B cell (primary cell): ENCODE data around the gene EP400.

Experiments used
- EZH2 ChIP-seq: IDR thresholded peaks from 2 replicates; pipeline ENCODE4 v1.6.1; 2012; ENCODE audit warnings: borderline replicate concordance, low read depth, mild to moderate bottlenecking, moderate library complexity, low read length; ENCODE audit not compliant: insufficient read depth, poor library complexity, severe bottlenecking
- TF ChIP-seq, protein P1 (sequence below): fragments of 200-600 bp; IDR thresholded peaks from one replicate; pipeline ENCODE4 v1.8.0; 2022; ENCODE audit warnings: antibody characterized with exemption, mild to moderate bottlenecking

DNA sequence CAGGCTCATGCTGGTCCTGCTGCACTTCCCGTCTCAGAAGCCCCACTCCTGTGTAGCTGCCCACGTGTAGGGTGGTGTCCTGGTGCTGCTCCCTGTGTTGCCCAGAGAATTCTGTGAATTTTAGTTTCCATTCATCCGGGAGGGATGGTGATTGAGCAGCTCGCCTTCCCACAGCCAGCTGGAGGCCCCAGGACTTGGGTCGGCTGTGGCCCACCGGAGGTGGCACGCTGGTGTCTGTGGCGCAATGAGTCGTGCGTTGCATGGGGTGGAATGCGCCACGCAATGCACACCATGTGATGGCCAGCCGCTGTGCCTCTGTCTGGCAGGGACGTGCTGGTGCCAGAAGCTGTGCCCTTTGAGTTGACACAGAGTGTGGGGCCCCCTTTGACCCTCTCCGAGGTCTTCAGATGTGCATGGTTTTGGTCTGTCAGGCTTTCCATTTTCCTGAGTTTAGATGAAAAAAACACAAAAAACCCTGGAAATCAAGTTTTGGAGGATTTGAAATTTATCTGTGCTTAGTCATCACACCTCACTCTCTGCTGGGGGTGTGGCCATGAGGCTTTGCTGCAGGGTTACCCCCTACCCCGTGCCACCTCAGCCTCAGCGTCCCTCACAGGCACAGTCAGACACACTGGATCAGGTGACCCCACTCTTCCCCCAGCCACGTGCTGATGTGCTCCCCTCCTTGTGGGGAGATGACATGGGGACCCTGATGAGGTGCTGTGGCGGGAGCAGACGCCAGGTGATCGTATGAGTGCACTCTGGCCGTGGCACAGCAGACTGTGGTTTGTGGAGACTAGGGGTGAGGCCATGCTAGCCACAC lies 64.6 kb downstream of the EP400 start:
- TF ChIP-seq, protein P1, sequence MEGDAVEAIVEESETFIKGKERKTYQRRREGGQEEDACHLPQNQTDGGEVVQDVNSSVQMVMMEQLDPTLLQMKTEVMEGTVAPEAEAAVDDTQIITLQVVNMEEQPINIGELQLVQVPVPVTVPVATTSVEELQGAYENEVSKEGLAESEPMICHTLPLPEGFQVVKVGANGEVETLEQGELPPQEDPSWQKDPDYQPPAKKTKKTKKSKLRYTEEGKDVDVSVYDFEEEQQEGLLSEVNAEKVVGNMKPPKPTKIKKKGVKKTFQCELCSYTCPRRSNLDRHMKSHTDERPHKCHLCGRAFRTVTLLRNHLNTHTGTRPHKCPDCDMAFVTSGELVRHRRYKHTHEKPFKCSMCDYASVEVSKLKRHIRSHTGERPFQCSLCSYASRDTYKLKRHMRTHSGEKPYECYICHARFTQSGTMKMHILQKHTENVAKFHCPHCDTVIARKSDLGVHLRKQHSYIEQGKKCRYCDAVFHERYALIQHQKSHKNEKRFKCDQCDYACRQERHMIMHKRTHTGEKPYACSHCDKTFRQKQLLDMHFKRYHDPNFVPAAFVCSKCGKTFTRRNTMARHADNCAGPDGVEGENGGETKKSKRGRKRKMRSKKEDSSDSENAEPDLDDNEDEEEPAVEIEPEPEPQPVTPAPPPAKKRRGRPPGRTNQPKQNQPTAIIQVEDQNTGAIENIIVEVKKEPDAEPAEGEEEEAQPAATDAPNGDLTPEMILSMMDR, result no peak
- no peak for TF ChIP-seq EZH2
